HG03432 (cell line): ENCODE data around the gene PLCG1.

ENCODE experiments used
- ATAC-seq: cut with Tn5 transposase; IDR thresholded peaks from one replicate; pipeline ENCODE4 v1.9.1; 2021; ENCODE audit warnings: mild to moderate bottlenecking, moderate library complexity; ENCODE audit not compliant: unreplicated experiment

PLCG1 gene

GRCh38 chr20:41141153-41141815, 3.9 kb downstream of the PLCG1 start:
- no peak for ATAC-seq

- no peak for ATAC-seq
Measured at GRCh38 chr20:41142245-41142644, 4.9 kb downstream of the PLCG1 start.

GRCh38 chr20:41142919-41143318, 5.6 kb downstream of the PLCG1 start:
- no peak for ATAC-seq

GRCh38 chr20:41143354-41143753, 6.0 kb downstream of the PLCG1 start:
- ATAC-seq = no peak

GRCh38 chr20:41145317-41145716, 8.0 kb downstream of the PLCG1 start:
- no peak for ATAC-seq

GRCh38 chr20:41145821-41146620, 8.7 kb downstream of the PLCG1 start:
- ATAC-seq = no peak

GRCh38 chr20:41147767-41148191, 10.4 kb downstream of the PLCG1 start:
- no peak for ATAC-seq

GRCh38 chr20:41148942-41149341, 11.6 kb downstream of the PLCG1 start:
- ATAC-seq = no peak

- ATAC-seq = no peak
Measured at GRCh38 chr20:41150664-41151063, 13.3 kb downstream of the PLCG1 start.

GRCh38 chr20:41151134-41151869, 14.0 kb downstream of the PLCG1 start:
- ATAC-seq = no peak

GRCh38 chr20:41152108-41152757, 14.9 kb downstream of the PLCG1 start:
- ATAC-seq = no peak

- no peak for ATAC-seq
Measured at GRCh38 chr20:41154436-41155176, 17.3 kb downstream of the PLCG1 start.

- no peak for ATAC-seq
Measured at GRCh38 chr20:41155261-41155660, 17.9 kb downstream of the PLCG1 start.

GRCh38 chr20:41158082-41158625, 20.8 kb downstream of the PLCG1 start:
- ATAC-seq = no peak

- ATAC-seq = no peak
Measured at GRCh38 chr20:41159547-41159946, 22.2 kb downstream of the PLCG1 start.

GRCh38 chr20:41160686-41161085, 23.3 kb downstream of the PLCG1 start:
- ATAC-seq = no peak

- no peak for ATAC-seq
Measured at GRCh38 chr20:41161886-41162285, 24.5 kb downstream of the PLCG1 start.

- ATAC-seq = no peak
Measured at GRCh38 chr20:41162396-41162795, 25.1 kb downstream of the PLCG1 start.

GRCh38 chr20:41163821-41164220, 26.5 kb downstream of the PLCG1 start:
- ATAC-seq = no peak
